GM18870 (cell line): ENCODE measurements around the gene SHF.

ENCODE experiments used
- ATAC-seq: cut with Tn5 transposase; IDR thresholded peaks from one replicate; pipeline ENCODE4 v1.9.1; 2021; ENCODE audit warnings: moderate library complexity; ENCODE audit not compliant: unreplicated experiment

The SHF gene

GRCh38 chr15:45128971-45129639 lies 58.7 kb downstream of the SHF start:
- ATAC-seq: no peak

GRCh38 chr15:45126535-45127158 lies 61.1 kb downstream of the SHF start:
- ATAC-seq: no peak

GRCh38 chr15:45123397-45123796 lies 64.4 kb downstream of the SHF start:
- no peak for ATAC-seq

GRCh38 chr15:45122719-45123118 lies 65.0 kb downstream of the SHF start:
- ATAC-seq: no peak

- ATAC-seq: no peak
These were observed 65.9 kb downstream of the SHF start for GRCh38 chr15:45121706-45122417.

GRCh38 chr15:45121020-45121419 lies 66.7 kb downstream of the SHF start:
- no peak for ATAC-seq

- ATAC-seq: no peak
These were observed 67.4 kb downstream of the SHF start for GRCh38 chr15:45120081-45120972.

- no peak for ATAC-seq
These were observed 68.8 kb downstream of the SHF start for GRCh38 chr15:45118996-45119395.

GRCh38 chr15:45118131-45118588 lies 69.6 kb downstream of the SHF start:
- peak; percentile 90 for ATAC-seq

- ATAC-seq: peak; percentile 29
These were observed 70.2 kb downstream of the SHF start for GRCh38 chr15:45117308-45118130.
